Left lung (tissue), 10 donors: ENCODE results near the gene SLCO3A1. TPM values are rescaled to one million over a fixed set of nuclear protein-coding genes. Genes with fewer than 3 reads are reported as not detected.

Experiments
- ATAC-seq: fragments of 200-7000 bp; cut with Tn5 transposase; one replicate; pipeline ENCODE4 v1.9.1; 2020; ENCODE audit warnings: moderate library complexity
- DNase-seq, 4 donors: peaks; one replicate each; pipeline ENCODE4 v3.0.0-alpha.2; 2013 to 2020
- H3K27ac ChIP-seq, 2 donors: fragments of 200-600 bp; sonication (generic) in 1 of 2; one replicate each; pipeline versions ENCODE4 v1.5.0 to v1.8.0; 2020 to 2021
- H3K27me3 ChIP-seq, 2 donors: fragments of 200-600 bp; sonication (generic) in 1 of 2; one replicate each; pipeline versions ENCODE4 v1.5.0 to v1.8.0; 2020 to 2021
- H3K36me3 ChIP-seq, 2 donors: fragments of 200-600 bp; sonication (generic) in 1 of 2; one replicate each; pipeline versions ENCODE4 v1.5.0 to v1.8.0; 2020 to 2021
- H3K4me1 ChIP-seq, 2 donors: fragments of 200-600 bp; one replicate each; pipeline ENCODE4 v1.8.0; 2021
- H3K4me3 ChIP-seq, 2 donors: fragments of 200-600 bp; sonication (generic) in 1 of 2; one replicate each; pipeline versions ENCODE4 v1.5.0 to v1.8.0; 2020 to 2021; ENCODE audit warnings: mild to moderate bottlenecking in 1 of 2
- H3K9me3 ChIP-seq, 2 donors: fragments of 200-600 bp; sonication (generic) in 1 of 2; one replicate each; pipeline versions ENCODE4 v1.5.0 to v1.8.0; 2020 to 2021
- intact Hi-C, 2 donors: fragments of 100-400 bp; cut with DNase I; formaldehyde crosslinking; loops; one replicate each; pipeline versions ENCODE4 v1.11.2 to v1.14.2; 2022
- polyA plus RNA-seq, 6 donors: library from polyadenylated mRNA; unstranded; fragments of 120-200 nt; gene quantifications; one replicate each; pipeline ENCODE4 v1.2.1, GENCODE V29; 2013; ENCODE audit not compliant: insufficient read length in 6 of 6
- total RNA-seq, 2 donors: library from RNA; stranded (reverse); fragmentation: NEBNext Ultra II Directional; extraction: Animal tissue kit (Norgen Biotek cat#: 25700); gene quantifications; one replicate each; pipeline ENCODE4 v1.2.1, GENCODE V29; 2021
- TF ChIP-seq, protein P1 (sequence below), 2 donors: fragments of 200-600 bp; sonication (generic) in 1 of 2; IDR thresholded peaks; one replicate each; pipeline versions ENCODE4 v1.5.0 to v1.8.0; 2021; ENCODE audit warnings: antibody characterized with exemption in 2 of 2
- donor health status: DM: no; HTN: yes; CAD: no.
- donor health status: DM: no; HTN: no; CAD: no.

SLCO3A1 gene
- total and polyA plus RNA-seq, 8 donors: 7.7 to 49.0 (median 11.9) TPM

- no peaks in the 10 kb centered on the region for H3K27me3 ChIP-seq
- DNase-seq (no peak), ATAC-seq (no peak)
- intact Hi-C loops: loop anchor here in 1 of 2 donors (10.0 kb wide), 1 partner anchor 84 kb away; no protein-coding TSS in a partner anchor
- H3K9me3 ChIP-seq: no peaks in the 10 kb centered on the region
- TF ChIP-seq, protein P1, sequence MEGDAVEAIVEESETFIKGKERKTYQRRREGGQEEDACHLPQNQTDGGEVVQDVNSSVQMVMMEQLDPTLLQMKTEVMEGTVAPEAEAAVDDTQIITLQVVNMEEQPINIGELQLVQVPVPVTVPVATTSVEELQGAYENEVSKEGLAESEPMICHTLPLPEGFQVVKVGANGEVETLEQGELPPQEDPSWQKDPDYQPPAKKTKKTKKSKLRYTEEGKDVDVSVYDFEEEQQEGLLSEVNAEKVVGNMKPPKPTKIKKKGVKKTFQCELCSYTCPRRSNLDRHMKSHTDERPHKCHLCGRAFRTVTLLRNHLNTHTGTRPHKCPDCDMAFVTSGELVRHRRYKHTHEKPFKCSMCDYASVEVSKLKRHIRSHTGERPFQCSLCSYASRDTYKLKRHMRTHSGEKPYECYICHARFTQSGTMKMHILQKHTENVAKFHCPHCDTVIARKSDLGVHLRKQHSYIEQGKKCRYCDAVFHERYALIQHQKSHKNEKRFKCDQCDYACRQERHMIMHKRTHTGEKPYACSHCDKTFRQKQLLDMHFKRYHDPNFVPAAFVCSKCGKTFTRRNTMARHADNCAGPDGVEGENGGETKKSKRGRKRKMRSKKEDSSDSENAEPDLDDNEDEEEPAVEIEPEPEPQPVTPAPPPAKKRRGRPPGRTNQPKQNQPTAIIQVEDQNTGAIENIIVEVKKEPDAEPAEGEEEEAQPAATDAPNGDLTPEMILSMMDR (IDR thresholded peaks at IDR 0.05): no peak
- H3K4me1 ChIP-seq: peaks cover 33 to 93% of the 10 kb centered on the region in 2 donors
- no peaks in the 10 kb centered on the region for H3K36me3 ChIP-seq
- H3K27ac ChIP-seq: peak overlapping the region in 1 of 2 donors; percentile 81
- no peak overlapping the region for H3K4me3 ChIP-seq
Measured at GRCh38 chr15:91860498-91860897, 7.0 kb downstream of the SLCO3A1 start.

GRCh38 chr15:91861223-91861622, 7.7 kb downstream of the SLCO3A1 start:
- no peaks in the 10 kb centered on the region for H3K27me3 ChIP-seq
- TF ChIP-seq, protein P1 (IDR thresholded peaks at IDR 0.05): no peak
- DNase-seq: no peak
- no peak overlapping the region for H3K4me3 ChIP-seq
- H3K36me3 ChIP-seq: no peaks in the 10 kb centered on the region
- no peaks in the 10 kb centered on the region for H3K9me3 ChIP-seq
- intact Hi-C loops: loop anchor here in 1 of 2 donors (10.0 kb wide), 1 partner anchor 84 kb away; no protein-coding TSS in a partner anchor
- peak; percentile 68 for ATAC-seq
- peaks cover 35 to 93% of the 10 kb centered on the region in 2 donors for H3K4me1 ChIP-seq
- H3K27ac ChIP-seq: peak overlapping the region in 1 of 2 donors; percentile 81

GRCh38 chr15:91862891-91863504, 9.5 kb downstream of the SLCO3A1 start:
- Histone ChIP-seq H3K4me1 (peaks cover 42 to 95% of the 10 kb centered on the region in 2 donors), H3K27ac (no peak overlapping the region), H3K4me3 (no peak overlapping the region), H3K9me3 (no peaks in the 10 kb centered on the region), H3K27me3 (no peaks in the 10 kb centered on the region), H3K36me3 (no peaks in the 10 kb centered on the region)
- ATAC-seq (no peak), DNase-seq (no peak)
- TF ChIP-seq, protein P1 (IDR thresholded peaks at IDR 0.05): no peak
- intact Hi-C loops: loop anchor here in 1 of 2 donors (10.0 kb wide), 1 partner anchor 82 kb away; no protein-coding TSS in a partner anchor

GRCh38 chr15:91863621-91864255, 10.2 kb downstream of the SLCO3A1 start:
- ATAC-seq: no peak
- H3K27ac ChIP-seq: no peak overlapping the region
- intact Hi-C loops: loop anchor here in 1 of 2 donors (10.0 kb wide), 1 partner anchor 81 kb away; no protein-coding TSS in a partner anchor

More at GRCh38 chr15:91863621-91864255, 10.2 kb downstream of the SLCO3A1 start:
- H3K36me3 ChIP-seq: no peaks in the 10 kb centered on the region
- no peak overlapping the region for H3K4me3 ChIP-seq
- H3K4me1 ChIP-seq: peaks cover 44 to 95% of the 10 kb centered on the region in 2 donors
- no peaks in the 10 kb centered on the region for H3K9me3 ChIP-seq
- no peaks in the 10 kb centered on the region for H3K27me3 ChIP-seq
- TF ChIP-seq, protein P1 (IDR thresholded peaks at IDR 0.05): no peak
- DNase-seq: no peak
